ENCODE measurements around the gene GOLGA8N. TPM values are rescaled to one million over a fixed set of nuclear protein-coding genes. Genes with fewer than 3 reads are reported as not detected.

The GOLGA8N gene
- total and polyA plus RNA-seq, 9 donors, result 9.2 to 31.8 (median 16.6) TPM

GRCh38 chr15:32649342-32649741, 56.1 kb downstream of the GOLGA8N start:
- DNase-seq, result no peak
- Histone ChIP-seq H3K27ac (ENCODE audit: low read length) (no peak overlapping the region), H3K4me3 (ENCODE audit: low read length) (no peak overlapping the region), H3K9me3 (replicated peaks; ENCODE audit: control insufficient read depth, low read depth, low read length) (no peaks in the 10 kb centered on the region), H3K36me3 (ENCODE audit: control insufficient read depth, insufficient read depth, low read length) (no peaks in the 10 kb centered on the region), H3K4me1 (ENCODE audit: control insufficient read depth, insufficient read depth, low read length) (no peaks in the 10 kb centered on the region), H3K27me3 (ENCODE audit: control insufficient read depth, insufficient read depth, low read length) (no peaks in the 10 kb centered on the region)
- WGBS (ENCODE audit: insufficient coverage), result 50% methylated on average over 2 of the region's 5 CpGs

- peak; percentile 52 for DNase-seq
- H3K27ac ChIP-seq (ENCODE audit: low read length), result no peak overlapping the region
- H3K4me3 ChIP-seq (ENCODE audit: low read length), result no peak overlapping the region
- no peaks in the 10 kb centered on the region for H3K36me3 ChIP-seq (ENCODE audit: control insufficient read depth, insufficient read depth, low read length)
- no peaks in the 10 kb centered on the region for H3K9me3 ChIP-seq (replicated peaks; ENCODE audit: control insufficient read depth, low read depth, low read length)
- no peaks in the 10 kb centered on the region for H3K4me1 ChIP-seq (ENCODE audit: control insufficient read depth, insufficient read depth, low read length)
- WGBS (ENCODE audit: insufficient coverage), result 45% methylated on average over 4 of the region's 6 CpGs
- H3K27me3 ChIP-seq (ENCODE audit: control insufficient read depth, insufficient read depth, low read length), result no peaks in the 10 kb centered on the region
Observed at GRCh38 chr15:32651229-32651837, 58.1 kb downstream of the GOLGA8N start.

- H3K4me3 ChIP-seq (ENCODE audit: low read length), result no peak overlapping the region
- 71% methylated on average over 3 of the region's 3 CpGs for WGBS (ENCODE audit: insufficient coverage)
- no peaks in the 10 kb centered on the region for H3K36me3 ChIP-seq (ENCODE audit: control insufficient read depth, insufficient read depth, low read length)
- H3K27ac ChIP-seq (ENCODE audit: low read length), result no peak overlapping the region
- no peaks in the 10 kb centered on the region for H3K9me3 ChIP-seq (replicated peaks; ENCODE audit: control insufficient read depth, low read depth, low read length)
- no peak for DNase-seq
- no peaks in the 10 kb centered on the region for H3K27me3 ChIP-seq (ENCODE audit: control insufficient read depth, insufficient read depth, low read length)
- no peaks in the 10 kb centered on the region for H3K4me1 ChIP-seq (ENCODE audit: control insufficient read depth, insufficient read depth, low read length)
Observed at GRCh38 chr15:32652178-32652577, 58.9 kb downstream of the GOLGA8N start.

- Histone ChIP-seq H3K27ac (ENCODE audit: low read length) (no peak overlapping the region), H3K9me3 (replicated peaks; ENCODE audit: control insufficient read depth, low read depth, low read length) (no peaks in the 10 kb centered on the region), H3K36me3 (ENCODE audit: control insufficient read depth, insufficient read depth, low read length) (no peaks in the 10 kb centered on the region), H3K4me1 (ENCODE audit: control insufficient read depth, insufficient read depth, low read length) (peaks cover 2% of the 10 kb centered on the region), H3K27me3 (ENCODE audit: control insufficient read depth, insufficient read depth, low read length) (no peaks in the 10 kb centered on the region), H3K4me3 (ENCODE audit: low read length) (no peak overlapping the region)
- peak; percentile 15 for DNase-seq
- no CpG with 5 or more reads among the region's 4 CpGs for WGBS (ENCODE audit: insufficient coverage)
Observed at GRCh38 chr15:32656091-32656490, 62.8 kb downstream of the GOLGA8N start.

GRCh38 chr15:32656496-32656895, 63.2 kb downstream of the GOLGA8N start:
- Histone ChIP-seq H3K27ac (ENCODE audit: low read length) (no peak overlapping the region), H3K4me3 (ENCODE audit: low read length) (no peak overlapping the region), H3K4me1 (ENCODE audit: control insufficient read depth, insufficient read depth, low read length) (peaks cover 2% of the 10 kb centered on the region), H3K9me3 (replicated peaks; ENCODE audit: control insufficient read depth, low read depth, low read length) (no peaks in the 10 kb centered on the region), H3K36me3 (ENCODE audit: control insufficient read depth, insufficient read depth, low read length) (no peaks in the 10 kb centered on the region), H3K27me3 (ENCODE audit: control insufficient read depth, insufficient read depth, low read length) (no peaks in the 10 kb centered on the region)
- DNase-seq, result no peak
- WGBS (ENCODE audit: insufficient coverage), result 86% methylated on average over 6 of the region's 9 CpGs

Other genes with a start within 250 kb of the GOLGA8N start
- 0.75 TPM for gene GOLGA8K, start 190.2 kb upstream of the GOLGA8N start, total RNA-seq
- gene GOLGA8K, start 190.2 kb upstream of the GOLGA8N start, polyA plus RNA-seq (ENCODE audit: insufficient read depth in 1 of 8, insufficient read length in 8 of 8, low replicate concordance in 1 of 8), result 1 to 10 TPM in 3 of 8 donors, under 1 TPM in 5; 0.43 to 3.6 (median 0.89) TPM
- gene GOLGA8O, start 137.8 kb upstream of the GOLGA8N start, total RNA-seq, result 1.4 TPM
- gene GOLGA8O, start 137.8 kb upstream of the GOLGA8N start, polyA plus RNA-seq (ENCODE audit: insufficient read depth in 1 of 8, insufficient read length in 8 of 8, low replicate concordance in 1 of 8), result under 1 TPM in 4 of 8 donors, not detected in 4; 0.20 to 0.68 (median 0.33) TPM
- 10.7 TPM for gene ARHGAP11A, start 22.0 kb downstream of the GOLGA8N start, total RNA-seq
- gene ARHGAP11A, start 22.0 kb downstream of the GOLGA8N start, polyA plus RNA-seq (ENCODE audit: insufficient read depth in 1 of 8, insufficient read length in 8 of 8, low replicate concordance in 1 of 8), result 10 to 100 TPM; 10.6 to 28.7 (median 18.1) TPM
- gene SCG5, start 48.3 kb downstream of the GOLGA8N start, total RNA-seq, result 20.0 TPM
- 10 to 100 TPM in 7 of 8 donors, 1 to 10 TPM in 1; 8.0 to 25.9 (median 12.6) TPM for gene SCG5, start 48.3 kb downstream of the GOLGA8N start, polyA plus RNA-seq (ENCODE audit: insufficient read depth in 1 of 8, insufficient read length in 8 of 8, low replicate concordance in 1 of 8)
- gene GREM1, start 124.5 kb downstream of the GOLGA8N start, total RNA-seq, result 1.3 TPM
- gene GREM1, start 124.5 kb downstream of the GOLGA8N start, polyA plus RNA-seq (ENCODE audit: insufficient read depth in 1 of 8, insufficient read length in 8 of 8, low replicate concordance in 1 of 8), result 1 to 10 TPM in 7 of 8 donors, under 1 TPM in 1; 0.98 to 5.5 (median 3.9) TPM

Data from muscle of leg (tissue), 11 donors.